K562 (cell line): ENCODE measurements around the gene ZFYVE28. TPM values are rescaled to one million over a fixed set of nuclear protein-coding genes. Genes with fewer than 3 reads are reported as not detected.

Experiments
- ATAC-seq: fragments of 200-7000 bp; cut with Tn5 transposase; 3 replicates; pipeline ENCODE4 v1.9.1; 2020; ENCODE audit warnings: moderate library complexity
- BruUV-seq: library from RNA; stranded (reverse); fragments of 400-500 nt; replicated peaks from 2 replicates; lab custom pipeline; 2021; lab: Mats Ljungman, UMichigan
- CTCF ChIA-PET: fragments of 300-600 bp; formaldehyde crosslinking; extraction: SDS; loops from one replicate; lab custom pipeline; 2021; ENCODE audit warnings: low intra/inter-chr PET ratio; lab: Yijun Ruan, JAX
- POLR2A ChIA-PET: fragments of 300-600, 350-650 bp; sonication (Branson Sonifier 250); formaldehyde crosslinking; extraction: SDS; loops from one replicate; lab custom pipeline; 2021; ENCODE audit warnings: antibody characterized with exemption, inconsistent platforms; lab: Yijun Ruan, JAX
- DNase-seq, 4 experiments: peaks; one replicate each; pipeline versions ENCODE4 v3.0.0 to v3.0.0-alpha.2; 2011 to 2018; ENCODE audit warnings: low spot score in 3 of 4, mixed read lengths in 3 of 4; ENCODE audit errors: extremely low read depth in 1 of 4
- FAIRE-seq: peaks from 2 replicates; lab custom pipeline; 2011; peaks lifted over from hg19 to GRCh38; lab: Jason Lieb, UNC
- H2AFZ ChIP-seq: 2 replicates; pipeline ENCODE4 v1.6.0; 2011; ENCODE audit warnings: low read depth, low read length, control low read depth, inconsistent platforms
- H3K27ac ChIP-seq: fragments of 200-600 bp; 3 replicates; pipeline ENCODE4 v1.8.0; 2011; ENCODE audit warnings: low read depth, mild to moderate bottlenecking, control low read depth, inconsistent platforms, low read length, moderate library complexity, mixed read lengths; ENCODE audit errors: extremely low read depth
- H3K27me3 ChIP-seq, 2 experiments: fragments of 300-600 bp in 1 of 2; 2 replicates in 1 of 2; 3 replicates in 1 of 2; pipeline versions ENCODE4 v1.6.0 to v1.8.0; 2011; ENCODE audit warnings: inconsistent platforms in 2 of 2, low read length in 2 of 2, mild to moderate bottlenecking in 1 of 2, mixed read lengths in 1 of 2, moderate library complexity in 1 of 2; ENCODE audit not compliant: control insufficient read depth in 2 of 2, insufficient read depth in 2 of 2
- H3K36me3 ChIP-seq: fragments of 300-600 bp; 3 replicates; pipeline ENCODE4 v1.8.0; 2011; ENCODE audit warnings: mild to moderate bottlenecking, low read length, inconsistent platforms; ENCODE audit not compliant: control insufficient read depth, insufficient read depth
- H3K4me1 ChIP-seq, 2 experiments: fragments of 200-600 bp in 1 of 2; replicated peaks in 1 of 2; 2 replicates in 1 of 2; 3 replicates in 1 of 2; pipeline versions ENCODE4 v1.5.1 to v1.8.0; 2011; ENCODE audit warnings: inconsistent platforms in 2 of 2, low read length in 2 of 2, mild to moderate bottlenecking in 1 of 2, mixed read lengths in 1 of 2, moderate library complexity in 1 of 2; ENCODE audit not compliant: control insufficient read depth in 2 of 2, insufficient read depth in 2 of 2
- H3K4me2 ChIP-seq: 2 replicates; pipeline ENCODE4 v1.6.1; 2011; ENCODE audit warnings: low read length, control low read depth, inconsistent platforms, mixed read lengths; ENCODE audit not compliant: insufficient read depth
- H3K4me3 ChIP-seq: fragments of 200-600 bp; sonication (generic), shearing (Covaris generic); 2 replicates; pipeline ENCODE4 v1.5.1; 2016; ENCODE audit warnings: control low read depth, inconsistent platforms
- H3K79me2 ChIP-seq: fragments of 200-600 bp; 3 replicates; pipeline ENCODE4 v1.8.0; 2011; ENCODE audit warnings: low read length, inconsistent platforms; ENCODE audit not compliant: control insufficient read depth, insufficient read depth
- H3K9ac ChIP-seq, 2 experiments: 2 replicates each; pipeline versions ENCODE4 v1.6.0 to v1.6.1; 2011; ENCODE audit warnings: low read depth in 2 of 2, low read length in 2 of 2, control low read depth in 1 of 2, inconsistent platforms in 1 of 2, mild to moderate bottlenecking in 1 of 2, mixed read lengths in 1 of 2; ENCODE audit not compliant: insufficient read depth in 1 of 2
- H3K9me1 ChIP-seq: one replicate; pipeline ENCODE4 v1.6.0; 2011; ENCODE audit warnings: inconsistent platforms, mild to moderate bottlenecking, low read length, moderate library complexity; ENCODE audit not compliant: control insufficient read depth, insufficient read depth
- H3K9me3 ChIP-seq: replicated peaks from 2 replicates; pipeline ENCODE4 v1.5.1; 2011; ENCODE audit warnings: low read depth, low read length, inconsistent platforms; ENCODE audit not compliant: control insufficient read depth, insufficient read depth
- H4K20me1 ChIP-seq: replicated peaks from 2 replicates; pipeline ENCODE4 v1.6.1; 2011; ENCODE audit warnings: low read length, inconsistent platforms, mixed read lengths; ENCODE audit not compliant: control insufficient read depth, insufficient read depth
- ARHGAP35 ChIP-seq: fragments of 450-650 bp; IDR thresholded peaks from 2 replicates; pipeline ENCODE4 v1.6.1; 2018; ENCODE audit not compliant: partially characterized antibody
- HBP1 ChIP-seq: fragments of 450-650 bp; formaldehyde crosslinking; IDR thresholded peaks from 2 replicates; pipeline ENCODE4 v1.4.0; 2022; ENCODE audit warnings: missing genetic modification characterization
- ZBTB26 ChIP-seq: fragments of 450-650 bp; formaldehyde crosslinking; IDR thresholded peaks from 2 replicates; pipeline ENCODE4 v1.4.0; 2022; ENCODE audit warnings: missing genetic modification characterization
- in situ Hi-C: fragments of 300-500 bp; cut with MboI; formaldehyde crosslinking; loops from 4 replicates; pipeline ENCODE4 v1.15.0; 2018; ENCODE audit warnings: inconsistent platforms, mixed read lengths
- intact Hi-C: fragments of 100-400 bp; cut with micrococcal nuclease; formaldehyde crosslinking; loops from 2 replicates; pipeline ENCODE4 v1.14.2; 2022
- polyA plus RNA-seq, 8 experiments: library from polyadenylated mRNA; depleted of rRNA in 4 of 8; stranded (reverse) in 5 of 8; unstranded in 3 of 8; fragments of >200 nt; fragmentation: Nextera tagmentation in 2 of 8; fragmentation: Illumina TruSeq in 1 of 8; extraction: Ambion mirVana in 2 of 8; extraction: Trizol in 1 of 8; gene quantifications; 2 replicates each; pipeline versions ENCODE4 v1.2.1 to v1.2.3, GENCODE V29; 2011 to 2014; ENCODE audit warnings: inconsistent platforms in 1 of 8, missing spikeins in 1 of 8
- total RNA-seq, 7 experiments: library from RNA; depleted of rRNA in 6 of 7; stranded (reverse); fragments of >200 nt in 6 of 7; fragmentation: Illumina TruSeq in 2 of 7; extraction: Trizol in 2 of 7; gene quantifications; 2 replicates each; pipeline versions ENCODE4 v1.2.1 to v1.2.3, GENCODE V29; 2011 to 2021; ENCODE audit warnings: low replicate concordance in 1 of 7

Gene ZFYVE28
- total and polyA plus RNA-seq, 9 of the 15 experiments (the other 6 are each of a cell fraction or from before 2014, with no cell fraction given) = 1.3 to 24.8 (median 8.9) TPM

GRCh38 chr4:2336659-2337058 is 81.8 kb downstream of the ZFYVE28 start:
- peaks cover 3% of the 10 kb centered on the region for H3K9me1 ChIP-seq
- in situ Hi-C loops = no loop called here
- peaks cover 39% of the 10 kb centered on the region; the same call in 1 of the 3 replicates for H3K36me3 ChIP-seq
- H3K27me3 ChIP-seq = no peaks in the 10 kb centered on the region
- DNase-seq = no peak
- ChIA-PET POLR2A (interaction anchor here (0.8 kb wide), 1 partner anchor 59 kb away, joined by 5 read pairs; no protein-coding TSS in a partner anchor), CTCF (no interaction called here)
- H2AFZ ChIP-seq = no peak overlapping the region
- no peak overlapping the region for H3K4me3 ChIP-seq
- no peak overlapping the region; a peak in 1 of 4 replicates for H3K9ac ChIP-seq
- no peak for ATAC-seq
- H3K4me1 ChIP-seq = peaks cover 0 to 29% of the 10 kb centered on the region in 2 experiments; a peak in 2 of 5 replicates
- no peak overlapping the region for H3K4me2 ChIP-seq
- no TSS peak for BruUV-seq
- H3K9me3 ChIP-seq = no peaks in the 10 kb centered on the region
- TF ChIP-seq ZBTB26 (0 out of 2 replicates have a peak, but pooled peaks have one; percentile 62), HBP1 (peak; percentile 70; the same call in 1 of the 2 replicates), ARHGAP35 (no peak)
- TF ChIP-seq, all 486 proteins: peak for 2
- no peak for FAIRE-seq
- no peak overlapping the region for H3K27ac ChIP-seq
- no peaks in the 10 kb centered on the region for H3K79me2 ChIP-seq
- H4K20me1 ChIP-seq = no peaks in the 10 kb centered on the region
- intact Hi-C loops = no loop called here
